Breast epithelium (tissue), 3 donors: Measurements from ENCODE around the gene TSTD1.

Experiments
- CTCF ChIP-seq, 3 donors: fragments of 450-650 bp; IDR thresholded peaks; one replicate each; pipeline ENCODE4 v1.5.1; 2016 to 2017; ENCODE audit warnings: antibody characterized with exemption in 3 of 3, mild to moderate bottlenecking in 3 of 3, moderate library complexity in 3 of 3
- POLR2A ChIP-seq: fragments of 450-650 bp; IDR thresholded peaks from one replicate; pipeline ENCODE4 v1.6.1; 2016; ENCODE audit warnings: antibody characterized with exemption, mild to moderate bottlenecking, moderate library complexity
- POLR2AphosphoS5 ChIP-seq, 3 donors: sonication (generic); formaldehyde crosslinking; IDR thresholded peaks; one replicate each; pipeline ENCODE4 v1.6.1; 2017; ENCODE audit warnings: antibody characterized with exemption in 3 of 3

- TF ChIP-seq CTCF (IDR thresholded peaks at IDR 0.05) (peak in 2 of 3 donors; percentile 22 to 40), POLR2A (no peak), POLR2AphosphoS5 (IDR thresholded peaks at IDR 0.05) (no peak)
Measured at GRCh38 chr1:160993544-160994193, 45.1 kb downstream of the TSTD1 start.
